GM18502 (cell line): ENCODE results near the gene CEP78.
"Not testable (repeated sequence)": the region's sequence is repeated elsewhere in the genome, so short reads cannot be mapped to it uniquely, and the experiment has no call there.

Experiments
- ATAC-seq: cut with Tn5 transposase; IDR thresholded peaks from one replicate; pipeline ENCODE4 v1.9.1; 2021; ENCODE audit warnings: mild to moderate bottlenecking; ENCODE audit not compliant: unreplicated experiment, poor library complexity

CEP78 gene

DNA sequence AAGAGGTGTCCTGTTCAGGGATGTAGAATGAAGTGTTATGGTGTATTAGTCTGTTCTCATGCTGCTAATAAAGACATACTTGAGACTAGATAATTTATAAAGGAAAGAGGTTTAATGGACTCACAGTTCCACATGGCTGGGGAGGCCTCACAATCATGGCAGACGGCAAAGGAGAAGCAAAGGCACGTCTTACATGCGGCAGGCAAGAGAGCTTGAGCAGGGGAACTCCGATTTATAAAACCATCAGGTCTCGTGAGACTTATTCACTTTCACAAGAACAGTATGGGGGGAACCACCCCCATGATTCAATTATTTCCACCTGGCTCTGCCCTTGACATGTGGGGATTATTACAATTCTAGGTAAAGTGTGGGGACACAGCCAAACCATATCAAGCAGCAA is 3.4 kb upstream of the CEP78 start:
- not testable (repeated sequence) for ATAC-seq

DNA sequence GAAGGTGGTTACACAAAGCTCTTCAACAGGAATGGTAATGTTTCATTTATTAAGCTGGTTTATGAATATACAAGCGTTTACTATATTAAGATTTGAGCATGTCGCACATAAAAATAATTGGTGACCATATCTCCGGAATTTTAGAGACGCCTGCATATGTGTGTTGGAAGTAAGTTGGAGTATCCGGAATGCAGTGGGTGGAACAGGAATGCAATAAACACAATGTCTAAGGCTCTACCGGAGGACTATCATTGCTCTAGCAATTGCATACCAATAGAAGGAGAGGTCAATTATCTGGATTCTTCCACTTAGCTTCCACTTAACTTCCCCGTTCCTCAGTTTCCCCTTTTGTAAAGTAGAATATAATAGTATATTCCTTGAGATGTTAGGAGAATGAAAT is 1.1 kb upstream of the CEP78 start:
- ATAC-seq = no peak

DNA sequence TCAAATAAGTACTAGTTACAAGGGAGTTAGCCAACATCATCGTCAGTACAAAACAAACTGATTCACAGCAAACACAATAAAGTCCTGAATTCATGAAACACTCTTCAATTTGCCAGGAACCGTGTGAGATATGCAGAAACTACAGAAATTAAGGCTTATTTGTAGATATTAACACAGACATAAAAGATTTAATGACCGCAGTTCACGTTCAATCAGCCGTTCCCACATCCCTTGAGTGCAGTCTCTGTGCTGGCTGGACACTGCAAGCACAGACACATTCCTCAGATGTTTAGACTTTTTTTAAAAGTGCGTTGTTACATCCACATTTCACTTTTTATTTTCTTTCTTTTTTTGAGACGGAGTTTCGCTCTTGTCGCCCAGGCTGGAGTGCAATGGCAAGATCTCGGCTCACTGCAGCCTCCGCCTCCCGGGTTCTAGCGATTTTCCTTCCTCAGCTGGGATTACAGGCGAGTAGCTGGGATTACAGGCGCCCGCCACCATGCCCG is 566 bp upstream of the CEP78 start:
- ATAC-seq = no peak

DNA sequence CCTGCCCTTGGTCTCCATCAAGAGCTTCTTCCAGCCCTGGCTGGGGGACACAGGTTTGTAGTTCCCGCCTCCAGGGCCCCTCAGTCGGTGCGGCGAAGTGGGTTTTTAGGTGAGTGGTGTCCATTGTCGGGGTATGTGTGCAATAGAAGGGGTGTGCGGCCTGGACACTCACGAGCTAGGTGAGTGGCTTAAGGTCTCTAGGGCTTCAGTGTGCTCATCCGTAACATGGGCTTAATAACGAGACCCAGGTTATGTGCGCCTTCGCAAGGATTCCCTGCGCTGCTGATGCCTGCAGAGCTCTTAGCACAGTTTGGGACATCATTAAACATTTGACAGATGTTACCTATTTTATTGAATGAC is 656 bp downstream of the CEP78 start:
- peak; percentile 27 for ATAC-seq

DNA sequence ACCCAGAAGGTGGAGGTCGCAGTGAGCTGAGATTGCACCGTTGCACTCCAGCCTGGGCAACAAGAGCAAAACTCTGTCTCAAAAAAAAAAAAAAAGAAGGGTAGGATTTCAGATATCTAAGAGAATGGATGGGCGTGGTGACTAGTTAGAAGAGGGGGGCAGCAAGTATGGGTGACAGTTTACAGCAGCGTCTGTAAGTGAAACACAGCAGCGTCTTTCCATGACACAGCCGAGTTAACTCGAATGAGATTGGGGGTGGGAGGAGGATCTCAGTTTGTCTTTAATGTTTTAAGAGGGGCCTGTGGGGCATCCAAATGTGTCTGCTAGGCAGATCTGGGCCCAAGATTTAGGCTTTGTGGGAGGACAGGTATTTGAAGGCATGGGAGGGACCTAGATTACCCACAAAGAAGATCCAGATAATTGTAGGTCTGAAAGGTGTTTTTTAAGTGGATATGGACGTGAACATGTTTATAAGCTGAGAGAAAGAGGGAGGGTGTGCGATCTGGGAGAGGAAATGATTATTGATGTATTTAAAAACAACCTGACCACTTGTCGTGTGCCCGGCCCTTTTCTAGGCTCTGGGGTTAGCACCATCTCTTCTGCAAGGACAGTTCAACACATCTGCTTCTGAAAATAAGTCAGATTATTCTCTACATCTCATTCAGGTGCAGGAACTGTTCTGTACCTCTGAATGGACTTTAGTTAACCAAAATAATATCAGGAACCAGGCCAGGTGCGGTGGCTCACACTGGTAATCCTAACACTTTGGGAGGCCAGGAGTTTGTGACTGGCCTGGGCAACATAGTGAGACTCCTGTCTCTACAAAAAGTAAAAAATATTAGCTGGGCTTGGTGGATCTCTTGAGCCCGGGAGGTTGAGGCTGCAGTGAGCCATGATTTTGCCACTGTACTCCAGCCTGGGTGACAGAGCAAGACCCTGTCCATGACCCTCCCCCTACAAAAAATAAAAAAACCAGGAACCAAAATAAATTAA is 2.5 kb downstream of the CEP78 start:
- no peak for ATAC-seq

DNA sequence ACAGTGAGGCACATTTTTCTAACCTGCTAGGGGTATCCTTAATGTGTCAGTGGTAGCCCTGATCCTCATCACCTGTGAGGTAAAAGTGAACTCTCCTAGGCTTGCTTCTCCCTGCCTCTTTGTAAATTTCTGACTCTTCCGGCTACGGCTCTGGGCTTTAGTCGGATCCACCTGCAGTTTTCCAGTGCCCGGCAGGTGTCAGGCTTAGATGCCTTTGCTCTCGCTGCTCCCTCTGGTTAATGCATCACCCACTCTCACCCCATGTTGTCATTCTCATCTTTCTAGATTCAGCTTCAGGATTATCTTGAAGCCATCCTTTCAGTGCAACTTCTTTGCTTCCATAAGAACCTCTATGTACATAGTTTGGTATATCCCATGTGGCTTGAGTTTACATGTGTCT is 3.6 kb downstream of the CEP78 start:
- no peak for ATAC-seq

DNA sequence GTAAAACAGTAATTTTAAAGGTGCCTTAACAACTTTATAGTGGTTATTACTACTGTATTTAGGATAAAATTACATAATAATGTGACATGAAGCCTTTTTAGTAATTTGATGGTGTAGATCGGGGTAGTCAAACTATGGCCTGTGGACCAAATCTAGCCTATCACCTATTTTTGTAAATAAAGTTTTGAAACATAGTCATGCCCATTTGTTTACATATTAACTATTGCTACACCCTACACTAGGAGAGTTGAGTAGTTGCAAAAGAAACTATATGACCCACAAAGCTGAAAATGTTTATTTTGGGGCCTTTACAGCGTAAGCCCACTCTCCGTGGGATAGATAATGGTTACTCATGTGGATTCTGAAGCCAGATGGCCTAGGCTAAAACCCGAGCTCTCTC is 6.2 kb downstream of the CEP78 start:
- no peak for ATAC-seq

DNA sequence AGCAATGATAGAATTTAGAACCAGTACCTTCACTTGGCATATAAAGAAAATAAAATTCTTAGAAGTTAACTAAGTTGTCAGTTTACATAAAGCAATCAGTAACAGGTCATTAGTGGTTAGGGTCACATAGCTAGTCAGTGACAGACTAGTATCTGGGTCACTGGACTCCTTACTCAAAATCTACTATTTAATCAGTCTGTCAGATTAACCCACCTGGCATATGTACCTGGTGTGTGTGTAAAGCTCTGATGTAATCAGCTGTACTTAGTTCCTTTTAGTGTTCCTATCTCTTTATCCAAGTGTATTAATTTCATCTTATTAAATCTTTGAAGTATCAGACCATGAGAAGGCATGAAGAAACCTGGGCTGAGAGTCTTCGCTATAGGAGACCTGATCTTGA is 7.3 kb downstream of the CEP78 start:
- no peak for ATAC-seq

DNA sequence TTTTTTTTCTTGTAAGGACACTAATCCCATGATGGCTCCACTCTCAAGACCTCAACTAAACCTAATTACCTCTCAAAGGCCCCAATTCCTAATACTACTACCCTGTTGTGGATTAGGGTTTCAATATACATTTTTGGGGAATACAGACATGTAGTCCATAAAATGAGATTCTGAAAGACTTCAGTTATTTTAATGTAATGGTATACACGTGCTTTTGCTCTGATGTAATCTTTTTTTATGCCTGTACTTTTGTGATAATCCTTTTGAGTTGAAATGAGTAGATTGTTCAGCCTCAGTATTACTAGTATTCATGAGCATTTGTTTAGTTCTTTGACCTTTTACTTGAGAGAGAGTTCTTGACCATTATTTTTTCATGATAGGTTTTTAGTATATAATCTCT is 9.5 kb downstream of the CEP78 start:
- no peak for ATAC-seq

DNA sequence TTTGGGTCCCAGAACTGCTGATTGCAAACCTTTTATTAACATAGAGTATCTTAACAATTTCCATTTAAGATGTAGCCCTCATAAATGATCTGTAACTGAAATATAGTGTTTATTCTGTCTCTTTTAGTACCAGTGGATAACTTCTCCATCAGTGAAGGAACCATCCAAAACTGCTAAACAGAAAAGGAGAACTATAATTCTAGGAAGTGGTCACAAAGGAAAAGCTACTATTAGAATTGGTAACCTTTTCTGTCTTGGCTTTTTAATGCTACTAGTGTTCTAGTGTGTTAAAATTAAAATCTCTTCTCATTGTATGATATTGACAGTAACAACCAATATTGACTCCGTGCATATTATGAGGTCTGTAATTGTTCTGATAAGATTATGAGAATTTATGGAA is 12.8 kb downstream of the CEP78 start:
- ATAC-seq = no peak

DNA sequence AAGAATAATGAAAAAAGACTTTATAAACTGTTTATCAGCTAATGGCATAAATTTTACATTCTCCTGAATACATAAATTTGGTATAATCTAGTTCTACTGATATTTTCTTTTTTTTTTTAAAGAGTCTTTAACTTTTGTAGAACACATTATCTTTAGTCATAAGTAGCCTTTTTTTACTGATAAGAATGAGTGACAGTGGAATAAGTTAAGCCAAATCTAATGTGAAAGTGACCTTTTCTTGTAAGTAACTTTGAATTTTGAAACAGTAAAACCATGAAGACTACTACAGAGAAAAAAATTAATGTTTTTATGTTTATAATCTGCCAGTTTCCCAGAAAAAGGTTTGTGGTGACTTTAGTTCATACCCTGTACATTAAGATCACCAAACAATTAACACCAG is 13.7 kb downstream of the CEP78 start:
- ATAC-seq = no peak

DNA sequence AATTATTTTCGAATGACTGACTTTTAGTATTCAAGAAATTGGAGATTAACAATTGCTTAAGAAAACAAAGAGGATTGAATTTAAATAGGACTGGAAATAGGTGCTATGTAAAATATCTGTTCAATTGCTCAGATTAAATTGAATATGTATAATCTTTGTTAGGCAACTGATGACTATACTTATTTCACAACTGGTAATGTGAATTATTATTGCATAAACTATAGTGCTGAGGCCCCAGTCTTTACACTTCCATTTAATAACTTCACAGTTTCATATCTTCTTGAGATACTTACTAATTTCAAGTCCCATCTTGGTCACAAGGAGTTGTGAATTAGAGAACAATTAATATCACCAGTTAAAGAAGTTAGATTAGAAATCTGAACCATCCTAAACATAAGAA is 16.7 kb downstream of the CEP78 start:
- no peak for ATAC-seq

DNA sequence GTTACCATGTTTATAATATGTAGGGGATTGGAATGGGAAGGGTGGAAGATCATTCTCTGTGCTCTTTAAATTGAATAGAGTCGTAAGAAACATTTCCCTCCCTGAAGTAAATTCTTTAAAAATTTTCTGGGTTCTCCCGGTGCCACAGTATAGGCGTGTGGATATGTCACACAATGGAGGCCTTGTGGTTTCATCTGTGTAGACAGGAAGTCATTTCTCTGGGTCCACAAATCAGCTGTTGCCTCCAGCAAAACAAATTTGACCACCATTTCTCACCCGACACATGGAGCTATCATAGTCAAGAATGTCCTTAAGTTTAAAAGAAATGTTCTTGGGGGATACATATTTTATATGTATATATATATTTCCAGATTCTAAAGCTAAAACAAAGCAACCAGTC is 17.4 kb downstream of the CEP78 start:
- ATAC-seq = no peak

DNA sequence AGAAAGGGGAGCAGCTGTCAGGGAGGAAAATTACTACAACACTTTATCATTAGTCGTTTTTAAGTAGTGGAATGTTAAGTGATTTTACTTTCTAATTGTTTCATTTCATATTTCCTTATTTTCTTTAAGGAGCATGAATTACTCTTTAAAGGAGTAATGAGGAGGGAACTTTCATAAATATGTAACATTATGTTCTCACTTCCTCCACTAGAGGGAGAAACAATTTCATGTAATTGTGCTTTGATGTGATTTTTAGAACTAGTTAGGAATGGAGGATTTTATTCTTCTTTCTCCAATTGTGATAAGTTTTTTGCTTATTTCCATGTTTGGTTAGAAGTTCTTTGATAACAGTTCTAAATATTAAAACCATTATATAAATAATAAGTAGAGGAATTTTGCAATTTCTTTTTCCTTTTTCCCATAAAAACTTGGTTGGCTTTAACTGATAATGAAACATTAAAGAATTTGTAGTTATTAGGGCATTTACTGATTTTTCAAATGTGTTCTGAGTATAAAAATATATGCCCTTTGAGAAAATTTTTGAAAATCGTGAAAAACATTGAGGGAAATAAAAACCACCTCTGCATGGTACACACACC is 25.6 kb downstream of the CEP78 start:
- peak; percentile 71 for ATAC-seq

DNA sequence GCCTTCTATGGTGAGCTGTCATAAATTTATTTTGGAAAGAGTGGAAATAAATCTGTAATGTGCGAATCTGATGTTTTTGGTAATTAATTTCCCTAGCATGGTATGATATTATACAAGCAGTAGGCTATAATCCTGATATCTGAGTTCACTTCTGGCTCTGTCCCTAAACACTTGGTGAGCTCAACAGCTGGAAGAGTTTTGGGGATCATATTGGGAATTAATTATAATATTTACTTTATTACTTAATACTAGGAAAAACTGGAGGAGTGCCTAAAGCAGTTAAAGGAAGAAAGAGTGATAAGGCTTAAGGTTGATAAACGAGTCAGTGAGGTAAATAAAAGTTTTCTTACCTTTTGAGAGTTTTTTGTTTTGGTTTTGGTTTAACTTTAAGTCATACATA is 26.8 kb downstream of the CEP78 start:
- ATAC-seq = no peak

DNA sequence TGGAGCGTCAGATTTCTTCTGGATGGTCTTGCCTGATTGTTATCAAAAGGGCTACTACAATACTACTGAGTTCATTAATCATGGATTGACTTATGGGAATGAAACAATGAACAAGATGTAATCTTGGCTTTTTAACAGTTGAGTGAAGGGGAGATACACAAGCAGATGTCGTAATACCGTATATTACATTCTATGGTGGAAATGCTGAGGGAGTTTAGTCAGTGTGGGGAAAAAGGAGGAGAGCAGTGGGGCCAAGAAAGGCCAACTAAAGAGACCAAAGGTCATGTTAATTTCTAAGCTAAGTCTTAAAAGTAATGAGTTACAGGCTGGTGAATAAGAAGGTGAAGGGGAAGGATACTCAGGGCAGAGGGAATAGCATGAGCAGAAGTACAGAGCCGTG is 32.0 kb downstream of the CEP78 start:
- no peak for ATAC-seq

DNA sequence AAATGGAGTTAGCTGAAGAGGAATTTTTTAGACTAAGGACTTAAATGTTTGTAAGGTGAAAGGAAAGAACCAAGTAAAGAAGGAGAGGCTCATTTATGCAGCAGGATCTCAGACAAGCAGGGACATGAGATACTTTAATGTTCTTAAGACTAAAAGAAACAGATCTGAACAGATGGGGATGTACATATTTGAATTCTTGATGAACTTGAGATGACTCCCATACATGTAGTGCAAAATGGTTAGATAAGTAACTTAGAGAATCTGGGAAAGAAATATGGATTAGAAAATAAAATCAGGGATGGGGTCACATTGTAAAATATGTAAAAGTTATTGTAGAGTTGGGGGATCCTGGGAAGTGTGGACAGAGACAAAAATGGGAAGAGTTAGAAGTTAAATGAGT is 33.9 kb downstream of the CEP78 start:
- no peak for ATAC-seq

DNA sequence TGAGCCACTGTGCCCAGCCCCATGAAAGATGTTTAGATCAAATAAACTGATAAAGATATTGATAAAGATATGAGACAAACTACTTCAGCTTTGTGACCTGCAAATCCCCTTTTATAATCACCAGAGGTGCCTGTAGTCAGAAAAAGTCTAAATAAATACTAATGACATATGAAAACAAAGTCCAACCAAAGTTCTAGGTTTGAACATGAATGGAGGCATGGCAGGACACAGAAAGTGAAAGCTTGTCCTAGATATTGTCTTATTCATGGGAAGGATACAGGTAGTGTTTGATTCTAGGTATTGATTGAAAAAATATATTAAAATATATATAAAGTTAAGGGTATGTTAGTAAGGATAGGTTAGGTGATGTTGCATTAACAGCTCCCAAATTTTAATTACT is 36.4 kb downstream of the CEP78 start:
- no peak for ATAC-seq

DNA sequence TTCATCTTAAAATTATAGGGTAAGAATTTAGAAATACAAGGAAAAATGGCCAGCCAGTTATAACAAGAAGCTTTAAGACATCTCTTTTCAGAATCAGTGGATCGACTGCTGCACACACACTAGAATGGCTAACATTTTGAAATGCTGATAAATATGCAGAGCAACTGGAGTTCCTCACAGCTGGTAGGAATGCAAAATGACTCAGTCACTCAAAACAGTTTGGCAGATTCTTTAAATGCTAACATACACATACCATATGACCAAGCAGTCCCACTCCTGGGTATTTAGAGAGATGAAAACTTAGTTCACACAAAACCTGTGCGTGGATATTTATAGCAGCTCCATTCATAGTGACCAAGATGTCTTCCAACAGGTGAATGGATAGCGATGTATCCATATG is 37.9 kb downstream of the CEP78 start:
- no peak for ATAC-seq

DNA sequence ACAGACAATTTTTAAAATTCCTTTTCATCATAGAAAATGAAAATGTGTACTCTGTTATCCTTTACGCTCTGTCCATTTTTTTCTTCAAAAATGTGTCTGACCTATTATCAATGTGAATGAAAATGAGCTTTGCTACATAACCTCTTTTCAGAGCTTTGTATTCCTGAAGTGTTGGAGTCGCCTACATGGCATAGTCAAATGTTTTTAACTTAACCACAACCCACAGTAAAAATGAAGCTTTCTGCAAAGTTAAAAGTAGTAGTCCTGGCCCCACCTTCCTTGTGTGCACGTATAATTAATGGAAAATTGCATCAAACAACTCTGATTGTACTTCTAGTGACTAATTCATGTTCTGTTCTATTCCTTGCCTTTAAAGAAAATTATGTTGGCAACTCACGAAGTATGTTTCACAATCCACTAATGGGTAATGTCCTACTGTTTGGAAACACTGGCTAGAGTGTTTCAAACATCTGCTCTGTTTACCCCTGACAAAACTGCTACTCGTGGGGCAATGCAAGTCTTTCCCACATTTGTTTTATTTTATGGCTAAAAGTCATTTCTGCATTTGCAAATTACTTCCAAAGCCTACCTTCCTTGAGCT is 42.4 kb downstream of the CEP78 start:
- ATAC-seq = no peak

DNA sequence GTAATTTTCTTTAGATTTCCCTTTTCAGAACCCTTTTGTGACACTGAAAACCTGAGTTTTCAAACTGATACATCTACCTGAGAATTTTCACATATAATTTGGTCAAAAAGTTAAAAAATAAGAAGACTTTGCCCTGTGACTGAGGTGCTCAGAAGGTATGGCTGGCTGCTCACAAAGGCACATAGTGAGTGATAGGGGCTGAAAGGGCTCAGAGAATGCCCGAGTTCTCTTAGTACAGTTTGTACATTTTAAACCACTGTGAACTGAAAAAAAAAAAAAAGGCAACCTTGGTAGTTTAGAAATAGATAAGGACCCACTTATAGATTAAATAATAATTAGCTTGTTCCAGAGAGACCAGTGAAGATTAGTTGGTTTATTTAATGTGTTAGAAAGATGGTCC is 42.9 kb downstream of the CEP78 start:
- ATAC-seq = no peak
